Inflammatory macrophage treated with lipopolysaccharide for 4 hours (primary cell): ENCODE results near the gene TOR2A.

Source experiments
- DNase-seq: peaks from one replicate; pipeline ENCODE4 v3.0.0-alpha.2; 2020

The TOR2A gene

DNA sequence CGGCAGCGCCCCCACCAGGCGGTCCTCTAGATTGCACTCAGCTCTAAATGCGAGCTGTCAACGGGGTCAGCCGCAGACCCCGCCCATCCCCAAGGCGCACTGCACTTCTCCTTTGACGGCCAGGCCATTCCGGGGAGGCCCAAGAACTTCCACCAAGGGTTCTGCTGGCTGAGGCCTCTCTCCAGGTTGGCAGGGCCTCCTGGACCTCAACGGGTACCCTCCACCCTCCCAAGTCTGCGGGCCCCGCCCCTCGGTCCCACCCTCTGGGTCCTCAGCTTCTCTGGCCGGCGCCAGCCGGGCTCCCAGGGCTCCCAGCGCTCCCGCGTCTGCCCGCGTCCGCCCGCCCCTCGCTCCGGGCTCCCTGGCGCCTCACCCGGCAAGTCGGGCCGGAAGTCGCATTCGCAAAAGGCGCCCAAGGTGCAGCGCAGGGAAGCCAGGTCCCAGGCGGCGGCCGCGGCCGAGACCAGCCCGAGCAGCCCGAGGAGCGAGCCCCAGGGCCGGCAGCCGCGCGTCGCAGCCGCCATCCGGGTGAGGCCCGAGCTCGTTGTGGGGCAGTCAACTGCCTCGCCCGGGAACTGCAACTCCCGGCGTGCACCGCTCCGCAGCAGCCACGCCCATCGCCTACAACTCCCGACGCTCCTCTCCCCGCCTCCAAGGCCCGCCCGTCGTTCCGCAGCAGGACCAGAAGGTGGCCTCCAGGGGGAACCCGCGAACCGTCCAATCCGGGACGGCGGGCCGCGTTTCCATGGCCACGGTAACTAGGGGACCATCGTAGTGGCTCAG is at the start of gene TOR2A:
Gene TOR2A, minus strand, starts transcription at position 548 of the 783 bp plus-strand sequence. Its CDS starts 24 bp downstream, at position 524.
- DNase-seq = peak; percentile 97

GRCh38 chr9:127783111-127784008 is 48.3 kb upstream of the TOR2A start:
- peak; percentile 74 for DNase-seq

- DNase-seq = peak; percentile 37
Measured at GRCh38 chr9:127781806-127782205, 46.7 kb upstream of the TOR2A start.

DNA sequence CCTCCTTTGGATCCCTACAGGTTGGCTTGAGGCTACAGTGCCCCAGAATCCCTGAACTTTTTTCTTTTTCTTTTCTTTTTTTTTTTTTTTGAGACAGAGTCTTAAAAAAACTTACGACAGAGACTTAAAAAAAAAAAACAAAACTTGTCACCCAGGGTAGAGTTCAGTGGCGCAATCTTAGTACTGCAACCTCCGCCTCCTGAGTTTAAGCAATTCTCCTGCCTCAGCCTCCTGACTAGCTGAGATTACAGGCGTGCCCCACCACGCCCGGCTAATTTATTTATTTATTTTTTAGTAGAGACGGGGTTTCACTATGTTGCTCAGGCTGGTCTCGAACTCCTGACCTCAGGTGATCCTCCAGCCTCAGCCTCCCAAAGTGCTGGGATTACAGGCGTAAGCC is 45.8 kb upstream of the TOR2A start:
- DNase-seq = peak; percentile 90

GRCh38 chr9:127780126-127780885 is 45.2 kb upstream of the TOR2A start:
- no peak for DNase-seq

DNA sequence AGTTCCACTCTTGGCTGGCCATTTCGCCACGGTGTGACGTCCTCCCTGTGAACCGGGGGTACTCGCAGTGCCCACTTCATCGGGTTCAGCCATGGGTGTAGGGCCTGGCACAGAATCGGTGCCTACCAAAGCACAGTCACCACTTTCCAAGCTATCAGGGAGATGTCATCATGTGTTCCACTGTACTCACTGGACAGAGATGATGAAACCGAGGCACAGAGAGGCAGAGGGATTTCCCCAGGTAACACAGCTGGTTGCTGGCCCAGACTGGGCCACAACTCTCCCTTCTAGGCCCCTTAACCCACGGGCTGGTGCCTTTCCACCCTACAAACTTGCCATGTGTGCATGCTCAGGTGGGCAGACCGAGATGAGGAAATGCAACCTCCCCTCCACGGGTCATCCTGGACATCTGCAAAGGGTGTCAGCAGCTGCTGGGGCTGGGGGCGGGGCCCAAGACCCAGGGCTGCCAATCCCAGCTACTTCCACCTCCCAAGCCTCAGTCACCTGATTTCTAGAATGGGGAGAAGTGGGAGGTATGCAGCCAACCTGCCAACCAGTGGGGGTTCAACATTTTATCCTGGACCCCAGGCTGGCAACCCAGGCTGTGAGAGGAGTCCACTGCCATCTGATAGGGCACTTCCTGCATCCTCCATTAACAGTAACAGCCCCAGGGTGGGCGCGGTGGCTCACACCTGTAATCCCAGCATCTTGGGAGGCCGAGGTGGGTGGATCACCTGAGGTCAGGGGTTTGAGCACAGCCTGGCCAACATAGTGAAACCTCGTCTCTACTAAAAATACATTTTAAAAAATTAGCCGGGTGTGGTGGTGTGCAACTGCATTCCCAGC is 44.3 kb upstream of the TOR2A start:
- DNase-seq = peak; percentile 91

- DNase-seq = peak; percentile 63
Measured at GRCh38 chr9:127778280-127779135, 43.4 kb upstream of the TOR2A start, which contains the start of gene SH2D3C. TSS of gene SH2D3C (minus strand) at chr9:127778666. CDS start at chr9:127778627, 39 bp downstream.

DNA sequence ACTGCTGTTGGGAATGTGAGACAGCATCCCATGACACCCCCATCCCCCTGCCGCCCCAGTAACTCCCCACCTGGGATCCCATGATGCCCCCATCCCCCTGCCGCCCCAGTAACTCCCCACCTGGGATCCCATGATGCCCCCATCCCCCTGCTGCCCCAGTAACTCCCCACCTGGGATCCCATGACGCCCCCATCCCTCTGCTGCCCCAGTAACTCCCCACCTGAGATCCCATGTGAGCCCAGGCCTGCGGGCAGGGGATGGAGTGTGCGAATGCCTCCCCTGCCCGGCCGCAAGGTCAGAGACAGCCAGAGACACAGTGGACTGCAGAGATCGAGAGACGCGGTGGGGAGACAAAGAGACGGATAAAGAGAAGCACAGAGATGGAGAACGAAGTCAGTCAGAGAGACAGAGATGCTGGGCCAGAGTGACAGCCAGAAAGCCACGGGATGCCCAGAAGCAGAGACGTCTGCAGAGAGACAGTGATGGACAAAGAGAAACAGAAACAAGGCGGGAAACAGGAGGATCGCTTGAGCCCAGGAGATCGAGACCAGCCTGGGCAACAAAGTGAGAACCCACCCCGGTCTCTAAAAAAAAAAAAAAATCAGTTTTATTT is 42.4 kb upstream of the TOR2A start:
- DNase-seq = no peak

GRCh38 chr9:127776924-127777289 is 41.8 kb upstream of the TOR2A start:
- no peak for DNase-seq

GRCh38 chr9:127776195-127776923 is 41.3 kb upstream of the TOR2A start:
- DNase-seq = peak; percentile 76

DNA sequence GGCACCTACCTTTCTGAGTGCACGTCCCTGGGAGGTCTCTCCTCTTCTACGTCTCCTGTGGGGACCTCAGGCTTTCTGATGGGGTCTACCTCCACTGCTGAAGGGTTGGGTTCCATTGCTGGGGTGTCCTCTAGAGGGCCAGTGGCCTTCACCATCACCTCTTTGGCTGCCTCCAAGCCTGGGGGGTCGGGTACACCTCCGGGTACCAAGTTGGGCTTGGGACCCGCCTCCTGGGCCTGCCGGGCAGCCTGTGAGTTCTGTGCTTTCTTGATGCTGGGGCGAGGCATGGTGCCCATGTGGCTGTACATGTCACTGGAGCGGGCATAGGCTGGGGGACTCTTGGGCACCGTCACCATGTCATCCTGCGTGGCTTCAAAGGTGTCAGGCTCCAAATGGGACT is 38.9 kb upstream of the TOR2A start:
- DNase-seq = no peak

GRCh38 chr9:127773272-127773671 is 38.2 kb upstream of the TOR2A start:
- peak; percentile 64 for DNase-seq

DNA sequence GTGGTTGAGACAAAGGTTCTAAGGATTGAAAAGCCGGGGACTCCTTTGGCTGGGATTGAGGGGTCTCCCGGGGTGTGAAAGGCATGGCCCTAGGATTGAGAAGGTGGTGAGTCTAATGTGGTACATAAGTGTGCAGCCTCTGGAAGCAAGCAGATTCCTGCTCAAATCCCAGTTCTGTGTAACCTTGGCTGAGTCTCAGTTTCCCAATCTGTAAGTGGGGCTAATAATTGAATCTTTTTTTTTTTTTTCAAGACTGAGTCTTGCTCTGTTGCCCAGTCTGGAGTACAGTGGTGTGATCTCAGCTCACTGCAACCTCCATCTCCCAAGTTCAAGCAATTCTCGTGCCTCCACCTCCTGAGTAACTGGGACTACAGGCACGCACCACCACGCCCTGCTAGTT is 37.5 kb upstream of the TOR2A start:
- no peak for DNase-seq

DNA sequence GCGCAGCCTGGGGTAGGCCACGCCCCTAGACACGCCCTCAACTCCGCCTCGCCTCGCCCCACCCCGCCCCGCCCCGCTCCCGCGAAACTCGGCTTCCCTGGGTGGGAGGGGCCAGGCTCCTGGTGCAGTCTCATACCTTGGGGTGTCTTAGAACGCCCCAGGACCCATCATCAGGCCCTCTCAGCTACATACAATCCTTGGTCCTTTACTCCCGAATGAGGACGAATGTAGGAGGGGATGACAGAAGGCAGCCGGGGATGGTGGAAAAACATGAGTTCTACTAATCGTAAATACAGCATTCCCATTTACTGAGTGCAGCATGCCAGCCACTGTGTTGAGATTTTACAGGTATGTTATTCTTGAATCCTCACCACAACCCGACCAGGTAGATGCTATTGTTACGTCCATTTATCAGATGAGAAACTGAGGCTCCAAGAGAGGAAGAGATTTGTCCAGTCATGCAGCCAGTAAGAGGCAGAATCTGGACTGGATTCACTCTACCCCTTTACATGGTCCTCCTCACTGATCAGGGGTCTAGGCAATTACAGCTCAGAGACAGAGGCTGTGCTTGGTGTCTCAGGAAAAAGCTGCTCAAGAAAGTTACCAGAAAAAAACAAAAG is 36.6 kb upstream of the TOR2A start:
- DNase-seq = no peak

DNA sequence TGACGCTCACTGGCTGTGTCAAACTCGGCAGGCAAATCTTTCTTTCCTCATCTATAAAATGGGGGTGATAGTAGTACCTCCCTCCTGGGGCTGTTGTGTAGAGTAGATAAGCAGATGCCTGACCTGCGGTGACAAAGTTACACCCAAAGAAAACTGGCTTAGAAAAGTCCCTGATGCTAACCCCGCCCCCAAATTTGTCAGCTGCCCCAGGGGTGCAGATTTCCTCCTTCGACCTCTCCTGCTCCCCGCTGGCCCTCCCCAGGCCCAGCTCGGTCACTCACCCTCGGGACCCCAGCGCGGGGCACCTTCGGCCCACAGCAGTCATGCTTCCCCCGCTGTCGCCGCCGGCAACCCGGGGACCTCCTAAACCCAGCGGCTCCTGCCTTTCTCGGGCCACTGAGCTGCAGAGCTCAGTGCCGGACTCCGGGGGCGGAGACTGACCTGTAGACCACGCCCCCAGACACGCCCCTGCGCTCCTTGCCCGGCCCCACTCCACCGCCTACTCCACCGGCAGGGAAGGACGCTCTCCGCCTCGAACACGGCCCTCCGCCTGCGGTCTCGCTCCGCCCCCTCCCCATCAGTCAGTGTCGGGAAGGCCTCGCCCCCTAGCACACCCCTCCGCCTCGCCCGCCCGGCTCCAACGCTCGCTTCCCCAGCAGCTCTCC is 35.9 kb upstream of the TOR2A start:
- peak; percentile 99 for DNase-seq

DNA sequence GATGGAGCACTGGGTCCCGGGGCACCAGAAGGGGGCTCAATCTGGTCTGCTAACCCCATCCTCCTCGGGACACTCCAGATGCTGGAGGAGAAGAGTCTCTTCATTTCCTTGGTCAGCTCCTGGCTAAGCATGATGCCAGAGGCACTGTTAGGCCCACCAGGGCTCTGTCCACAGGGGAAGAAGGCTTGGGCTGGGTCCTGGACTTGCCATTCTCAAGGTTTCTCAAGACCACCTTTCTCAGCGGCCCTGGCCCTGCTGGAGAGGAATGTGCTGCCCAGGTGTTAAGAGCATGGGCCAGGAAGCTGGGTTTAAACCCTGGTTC is 35.5 kb upstream of the TOR2A start:
- no peak for DNase-seq

DNA sequence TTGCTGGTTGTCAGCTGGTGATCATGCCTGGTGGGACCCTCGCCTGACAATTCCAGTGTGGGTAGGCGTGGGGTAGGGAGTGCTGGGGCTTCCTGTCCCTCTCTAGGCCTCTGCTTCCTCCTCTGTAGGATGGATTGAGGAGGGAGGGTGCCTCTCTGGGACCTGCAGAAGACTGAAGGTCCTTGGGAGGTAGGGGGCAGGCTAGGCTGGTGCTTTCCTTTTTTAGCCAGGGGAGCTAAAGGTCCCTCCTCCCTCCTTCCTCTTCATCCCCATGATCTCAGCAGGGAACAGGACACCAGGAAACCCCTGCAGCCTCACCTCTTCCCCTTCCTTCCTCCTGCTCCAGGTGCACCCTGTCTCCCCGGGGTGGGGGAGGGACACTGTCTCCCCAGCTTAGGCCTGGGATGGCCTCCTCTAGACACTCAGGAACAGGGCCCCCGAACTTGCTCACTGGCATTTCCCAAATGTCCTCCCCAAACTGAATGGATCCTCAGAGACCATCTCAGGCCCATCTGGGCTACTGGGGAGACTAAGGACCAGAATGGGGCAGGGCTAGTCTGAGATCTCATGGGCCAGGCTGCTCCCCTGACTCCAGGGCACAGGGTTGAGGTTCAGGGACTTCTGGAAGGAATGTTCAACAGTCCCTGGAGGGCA is 35.0 kb upstream of the TOR2A start:
- no peak for DNase-seq

- DNase-seq = no peak
Measured at GRCh38 chr9:127769101-127769500, 34.0 kb upstream of the TOR2A start.

DNA sequence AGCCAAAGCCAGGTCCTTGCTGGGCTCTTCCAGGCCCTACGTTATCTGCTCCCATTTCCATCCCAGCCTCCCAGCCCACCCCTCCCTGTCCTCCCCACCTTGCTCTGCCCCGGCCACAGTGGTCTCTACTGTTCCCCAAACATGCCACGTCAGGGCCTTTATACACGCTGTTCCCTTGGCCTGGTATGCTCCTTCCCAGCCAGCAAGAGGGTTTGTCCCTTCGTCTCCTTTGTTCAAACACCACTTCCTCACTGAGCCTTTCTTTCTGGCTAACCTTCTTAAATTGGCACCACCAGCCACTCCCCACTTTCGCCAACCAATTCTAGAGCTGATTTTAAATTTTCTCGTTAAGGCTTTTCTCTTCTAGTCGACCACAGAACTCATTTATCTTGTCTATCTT is 33.6 kb upstream of the TOR2A start:
- no peak for DNase-seq
